T-cell (primary cell): ENCODE data around the gene TARBP2. TPM values are rescaled to one million over a fixed set of nuclear protein-coding genes. Genes with fewer than 3 reads are reported as not detected.
"Not testable (repeated sequence)": the region's sequence is repeated elsewhere in the genome, so short reads cannot be mapped to it uniquely, and the experiment has no call there.

Source experiments
- ATAC-seq, 4 experiments: fragments of 200-7000 bp in 3 of 4; fragments of 150-1000 bp in 1 of 4; cut with Tn5 transposase; replicated peaks in 1 of 4; 1 replicate in 3 of 4; 2 replicates in 1 of 4; pipeline ENCODE4 v1.10.0; 2021; ENCODE audit warnings: moderate library complexity in 3 of 4, mild to moderate bottlenecking in 2 of 4, moderate number of reproducible peaks in 1 of 4
- CTCF ChIA-PET, 2 donors: fragments of 300-600 bp; sonication (Branson Sonifier 250); formaldehyde crosslinking; loops; one replicate each; lab custom pipeline; 2022; ENCODE audit warnings: antibody characterized with exemption in 2 of 2; lab: Charles Lee
- POLR2A ChIA-PET, 2 donors: fragments of 300-600 bp; sonication (Branson Sonifier 250); formaldehyde crosslinking; loops; one replicate each; lab custom pipeline; 2022; ENCODE audit warnings: antibody characterized with exemption in 2 of 2; lab: Charles Lee
- DNase-seq, 35 experiments: peaks; one replicate each; pipeline versions ENCODE4 v3.0.0 to v3.0.0-alpha.2; 2013 to 2023
- H3K27ac ChIP-seq: one replicate; pipeline ENCODE4 v1.5.1; 2013; ENCODE audit warnings: low read length
- H3K27me3 ChIP-seq, 2 experiments: replicated peaks in 1 of 2; 1 replicate in 1 of 2; 2 replicates in 1 of 2; pipeline versions ENCODE4 v1.6.1 to v1.7.0; 2013; ENCODE audit warnings: low read length in 1 of 2, mixed read lengths in 1 of 2; ENCODE audit not compliant: control insufficient read depth in 2 of 2, insufficient read depth in 2 of 2; ENCODE audit errors: extremely low read depth in 1 of 2
- H3K36me3 ChIP-seq, 2 donors: 1 replicate in 1 of 2; 2 replicates in 1 of 2; pipeline versions ENCODE4 v1.6.1 to v1.7.0; 2013; ENCODE audit warnings: low read length in 1 of 2; ENCODE audit not compliant: control insufficient read depth in 2 of 2, insufficient read depth in 1 of 2; ENCODE audit errors: extremely low read depth in 1 of 2
- H3K4me1 ChIP-seq, 2 experiments: 1 replicate in 1 of 2; 2 replicates in 1 of 2; pipeline versions ENCODE4 v1.6.1 to v1.7.0; 2013; ENCODE audit warnings: low read length in 2 of 2, mixed read lengths in 1 of 2; ENCODE audit not compliant: insufficient read depth in 2 of 2, control insufficient read depth in 1 of 2; ENCODE audit errors: extremely low read depth in 1 of 2
- H3K4me3 ChIP-seq, 2 donors: 1 replicate in 1 of 2; 2 replicates in 1 of 2; pipeline versions ENCODE4 v1.5.1 to v1.7.0; 2013; ENCODE audit warnings: mild to moderate bottlenecking in 2 of 2, low read length in 1 of 2, moderate library complexity in 1 of 2; ENCODE audit not compliant: control insufficient read depth in 1 of 2; ENCODE audit errors: extremely low read depth in 1 of 2
- H3K9me3 ChIP-seq: 2 replicates; pipeline ENCODE4 v1.7.0; 2013
- H3K27ac Mint-ChIP-seq, 2 donors: one replicate each; pipeline ENCODE4 v1.8.0; 2020 to 2021; ENCODE audit warnings: mild to moderate bottlenecking in 2 of 2, mixed read lengths in 2 of 2
- H3K27me3 Mint-ChIP-seq, 2 donors: one replicate each; pipeline ENCODE4 v1.8.0; 2021 to 2022; ENCODE audit warnings: mixed read lengths in 2 of 2
- H3K36me3 Mint-ChIP-seq: one replicate; pipeline ENCODE4 v1.8.0; 2021; ENCODE audit warnings: mixed read lengths
- H3K4me1 Mint-ChIP-seq, 3 donors: one replicate each; pipeline ENCODE4 v1.8.0; 2020 to 2022; ENCODE audit warnings: mixed read lengths in 3 of 3, mild to moderate bottlenecking in 1 of 3
- H3K4me3 Mint-ChIP-seq, 3 donors: one replicate each; pipeline ENCODE4 v1.8.0; 2020 to 2022; ENCODE audit warnings: mild to moderate bottlenecking in 3 of 3, mixed read lengths in 3 of 3, moderate library complexity in 3 of 3
- H3K9me3 Mint-ChIP-seq, 3 donors: one replicate each; pipeline ENCODE4 v1.8.0; 2020 to 2022; ENCODE audit warnings: mixed read lengths in 3 of 3
- WGBS: methylation state at CpG from one replicate; pipeline ENCODE4 v1.1.5; 2013; ENCODE audit warnings: missing lambda C conversion rate; ENCODE audit not compliant: insufficient coverage; 5-methylcytosine and 5-hydroxymethylcytosine counted together
- total RNA-seq, 35 experiments: library from RNA in 6 of 35; stranded (reverse) in 6 of 35; fragments of 120-200 nt in 1 of 35; gene quantifications; one replicate each; pipeline versions ENCODE4 v1.2.1 to v1.2.4 and lab custom pipeline; 2013 to 2026

The TARBP2 gene
- total RNA-seq, 5 donors from 2014 or later (not counting 1 experiment from before 2014, with no cell fraction given), result 31.4 to 44.7 (median 39.1) TPM

DNA sequence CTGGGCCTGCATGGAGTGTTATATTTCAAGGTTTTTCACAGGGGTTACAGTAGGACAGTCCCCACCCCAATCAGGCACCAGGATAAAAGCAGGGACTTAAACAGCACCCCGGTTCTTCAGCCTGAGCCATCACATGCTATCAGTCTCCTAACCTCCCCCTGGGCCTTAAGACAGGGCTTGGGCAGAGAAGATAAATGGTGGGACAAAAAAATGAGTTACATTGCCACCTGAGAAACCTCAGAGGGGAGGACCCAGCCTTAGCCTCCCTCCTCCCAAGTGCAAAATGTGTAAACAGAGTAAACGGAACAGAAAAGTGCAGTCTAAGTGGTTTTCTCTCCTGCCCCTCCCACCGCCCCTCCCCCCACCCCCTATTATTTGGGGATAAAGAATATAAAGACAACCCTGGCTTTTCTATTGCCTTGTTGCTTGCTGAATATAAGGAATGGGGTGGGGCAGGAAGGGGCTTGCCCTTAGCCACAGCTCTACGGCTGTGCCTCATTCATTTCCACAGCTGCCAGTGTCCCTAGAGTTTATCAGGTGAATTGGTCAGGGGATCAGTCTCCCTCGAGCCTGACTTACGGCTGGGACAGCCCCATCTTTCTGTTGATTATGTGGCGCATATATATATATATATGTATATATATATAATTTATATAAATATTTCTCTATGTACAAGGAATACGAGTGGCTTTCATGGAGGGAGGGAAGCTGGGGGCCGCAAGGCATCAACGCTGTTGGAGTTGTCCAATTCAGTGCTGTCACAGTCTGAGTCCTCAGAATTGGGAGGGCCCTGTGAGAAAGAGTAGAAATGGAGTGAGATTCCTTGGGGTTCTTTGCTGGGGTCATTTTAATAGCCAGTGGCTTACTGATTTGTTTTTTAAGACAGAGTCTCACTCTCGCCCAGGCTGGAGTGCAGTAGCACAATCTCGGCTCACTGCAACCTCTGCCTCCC lies 20.3 kb upstream of the TARBP2 start:
- H3K4me3 Mint-ChIP-seq, result no peak overlapping the region

DNA sequence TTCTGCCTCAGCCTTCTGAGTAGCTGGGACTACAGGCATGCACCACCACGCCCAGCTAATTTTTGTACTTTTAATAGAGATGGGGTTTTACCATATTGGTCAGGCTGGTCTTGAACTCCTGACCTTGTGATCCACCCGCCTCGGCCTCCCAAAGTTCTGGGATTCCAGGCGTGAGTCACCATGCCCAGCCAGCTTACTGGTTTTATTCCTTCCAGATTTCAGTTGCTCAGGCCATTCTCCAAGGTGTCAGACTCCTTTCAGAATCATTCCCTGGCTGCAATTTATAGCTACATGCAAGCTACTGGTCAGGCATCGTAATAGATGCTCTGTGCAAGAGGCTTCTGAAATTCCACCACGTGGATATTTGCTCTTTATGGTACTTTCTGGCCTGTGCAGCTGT lies 19.6 kb upstream of the TARBP2 start:
- Mint-ChIP-seq H3K4me1 (peaks cover 8 to 17% (median 14%) of the 10 kb centered on the region in 3 donors), H3K36me3 (peaks cover 28% of the 10 kb centered on the region)
- H3K27me3 ChIP-seq, ATAC-seq, H3K27ac ChIP-seq, H3K9me3 ChIP-seq, H3K27ac Mint-ChIP-seq, DNase-seq, H3K27me3 Mint-ChIP-seq, H3K9me3 Mint-ChIP-seq, H3K4me3 Mint-ChIP-seq, H3K4me3 ChIP-seq: not testable (repeated sequence)
- POLR2A ChIA-PET, result interaction anchor here (0.6 to 1.5 kb wide), 5 partner anchors 10 to 281 kb away, joined by 3 to 8 read pairs (median 4); no protein-coding TSS in a partner anchor
- peaks cover 0 to 11% of the 10 kb centered on the region in 2 experiments for H3K4me1 ChIP-seq
- 95% methylated on average over 6 of the region's 6 CpGs for WGBS
- peaks cover 20 to 90% of the 10 kb centered on the region in 2 donors for H3K36me3 ChIP-seq
- CTCF ChIA-PET, result interaction anchor here (0.7 to 1.6 kb wide), 4 partner anchors 16 to 33 kb away, joined by 3 to 7 read pairs (median 4); no protein-coding TSS in a partner anchor

More for the DNA sequence above, 20.3 kb upstream of the TARBP2 start:
- Mint-ChIP-seq H3K36me3 (peaks cover 29% of the 10 kb centered on the region), H3K27me3 (no peaks in the 10 kb centered on the region), H3K27ac (peak overlapping the region in 1 of 2 donors; percentile 31), H3K4me1 (peaks cover 13 to 23% (median 15%) of the 10 kb centered on the region in 3 donors), H3K9me3 (no peaks in the 10 kb centered on the region)
- Histone ChIP-seq H3K27me3 (no peaks in the 10 kb centered on the region), H3K4me3 (no peak overlapping the region), H3K27ac (no peak overlapping the region), H3K4me1 (peaks cover 0 to 4% of the 10 kb centered on the region in 2 experiments), H3K9me3 (no peaks in the 10 kb centered on the region), H3K36me3 (peaks cover 20 to 90% of the 10 kb centered on the region in 2 donors)
- ATAC-seq, result no peak
- no peak for DNase-seq
- ChIA-PET CTCF (interaction anchor here in 1 of 2 donors (1.1 kb wide), 2 partner anchors 17 to 19 kb away, joined by 3 to 7 read pairs; no protein-coding TSS in a partner anchor), POLR2A (interaction anchor here (0.6 to 1.5 kb wide), 4 partner anchors 13 to 280 kb away, joined by 3 to 5 read pairs (median 4); no protein-coding TSS in a partner anchor)
- WGBS, result 89% methylated on average over 3 of the region's 12 CpGs

DNA sequence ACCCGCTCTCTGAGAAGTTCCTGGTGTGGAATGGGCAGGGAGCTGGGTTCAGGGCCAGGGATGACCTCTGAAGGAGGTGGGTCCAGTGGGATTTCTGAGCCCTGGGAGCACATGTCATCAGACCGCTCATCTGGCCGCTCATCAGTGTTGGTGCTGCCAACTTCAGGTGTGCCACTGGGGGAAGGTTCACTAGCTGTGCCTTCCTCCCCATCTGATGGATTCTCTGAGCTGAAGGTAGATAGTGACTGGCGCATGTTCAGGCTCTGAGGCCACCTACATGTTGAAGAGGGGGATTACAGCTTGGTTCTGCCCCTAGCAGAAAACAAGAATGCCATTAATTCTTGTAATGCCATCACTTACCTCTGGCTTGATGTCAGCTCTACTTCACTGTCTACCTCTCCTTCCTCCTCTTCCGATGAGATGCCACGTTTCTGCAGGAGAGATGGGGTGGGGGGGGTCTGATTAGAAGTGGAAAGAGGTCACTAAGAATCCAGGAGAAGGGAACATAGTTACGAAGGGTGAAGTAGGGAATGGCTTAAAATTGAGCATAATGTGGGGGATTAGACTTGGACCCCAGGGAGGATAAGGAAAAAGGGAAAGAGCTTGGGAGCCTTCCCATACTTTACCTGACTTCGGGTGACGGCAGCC lies 19.0 kb upstream of the TARBP2 start:
- DNase-seq, result peak in 2 of 35 experiments; percentile 37 to 40
- peaks cover 0 to 17% of the 10 kb centered on the region in 2 experiments for H3K4me1 ChIP-seq

DNA sequence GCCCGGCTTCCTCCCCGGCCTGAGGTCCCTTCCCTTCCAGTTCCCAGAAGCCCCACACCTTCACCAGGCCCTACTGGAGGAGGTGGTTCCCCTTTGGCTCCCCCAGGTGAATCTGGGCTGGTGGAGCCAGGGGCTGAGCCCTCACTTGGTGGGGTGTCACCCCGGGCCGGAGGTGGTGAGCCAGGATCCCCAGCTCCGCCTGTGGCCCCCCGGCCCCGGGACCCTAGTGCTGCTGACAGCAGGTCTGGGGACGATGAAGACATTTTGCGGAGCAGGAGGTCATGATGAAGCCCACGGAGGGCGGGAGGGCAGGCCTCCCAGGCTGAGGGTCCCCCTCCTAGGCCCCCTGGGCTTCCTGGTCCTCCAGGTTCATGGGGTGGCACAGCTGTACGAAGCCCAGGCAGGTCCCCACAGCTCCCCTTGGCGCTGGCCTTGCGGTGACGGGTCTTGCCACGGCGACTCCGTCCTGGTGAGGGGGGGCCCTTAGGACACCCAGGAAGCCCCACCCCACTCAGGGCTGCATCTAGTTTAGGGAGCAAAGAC lies 18.4 kb upstream of the TARBP2 start:
- Mint-ChIP-seq H3K36me3 (peaks cover 21% of the 10 kb centered on the region), H3K4me3 (no peak overlapping the region), H3K9me3 (no peaks in the 10 kb centered on the region), H3K27me3 (no peaks in the 10 kb centered on the region), H3K27ac (no peak overlapping the region), H3K4me1 (peaks cover 3 to 13% (median 10%) of the 10 kb centered on the region in 3 donors)
- ATAC-seq (no peak), DNase-seq (no peak)
- CTCF ChIA-PET, result interaction anchor here in 1 of 2 donors (1.6 kb wide), 1 partner anchor 26 kb away, joined by 5 read pairs; no protein-coding TSS in a partner anchor
- Histone ChIP-seq H3K9me3 (no peaks in the 10 kb centered on the region), H3K27me3 (no peaks in the 10 kb centered on the region), H3K36me3 (peaks cover 20 to 90% of the 10 kb centered on the region in 2 donors), H3K27ac (no peak overlapping the region), H3K4me3 (no peak overlapping the region), H3K4me1 (peaks cover 0 to 19% of the 10 kb centered on the region in 2 experiments)
- POLR2A ChIA-PET, result interaction anchor here in 1 of 2 donors (1.5 kb wide), 1 partner anchor 11 kb away, joined by 5 read pairs; no protein-coding TSS in a partner anchor
- WGBS, result 89% methylated on average over 12 of the region's 18 CpGs

More for the DNA sequence above, 19.0 kb upstream of the TARBP2 start:
- no peak overlapping the region for H3K27ac ChIP-seq
- ChIA-PET CTCF (interaction anchor here (0.7 to 1.6 kb wide), 3 partner anchors 20 to 32 kb away, joined by 4 to 7 read pairs (median 5); no protein-coding TSS in a partner anchor), POLR2A (interaction anchor here (0.6 to 1.5 kb wide), 4 partner anchors 9 to 68 kb away, joined by 3 to 8 read pairs (median 4); no protein-coding TSS in a partner anchor)
- Mint-ChIP-seq H3K9me3 (no peaks in the 10 kb centered on the region), H3K27me3 (no peaks in the 10 kb centered on the region), H3K36me3 (peaks cover 22% of the 10 kb centered on the region), H3K4me1 (peaks cover 3 to 13% (median 10%) of the 10 kb centered on the region in 3 donors), H3K4me3 (no peak overlapping the region), H3K27ac (peak overlapping the region; percentile 17 to 25)
- peak in 2 of 4 experiments; percentile 45 to 53 for ATAC-seq
- WGBS, result no CpG with 5 or more reads among the region's 9 CpGs
- peaks cover 20 to 90% of the 10 kb centered on the region in 2 donors for H3K36me3 ChIP-seq
- H3K27me3 ChIP-seq, result no peaks in the 10 kb centered on the region
- no peaks in the 10 kb centered on the region for H3K9me3 ChIP-seq
- no peak overlapping the region for H3K4me3 ChIP-seq

DNA sequence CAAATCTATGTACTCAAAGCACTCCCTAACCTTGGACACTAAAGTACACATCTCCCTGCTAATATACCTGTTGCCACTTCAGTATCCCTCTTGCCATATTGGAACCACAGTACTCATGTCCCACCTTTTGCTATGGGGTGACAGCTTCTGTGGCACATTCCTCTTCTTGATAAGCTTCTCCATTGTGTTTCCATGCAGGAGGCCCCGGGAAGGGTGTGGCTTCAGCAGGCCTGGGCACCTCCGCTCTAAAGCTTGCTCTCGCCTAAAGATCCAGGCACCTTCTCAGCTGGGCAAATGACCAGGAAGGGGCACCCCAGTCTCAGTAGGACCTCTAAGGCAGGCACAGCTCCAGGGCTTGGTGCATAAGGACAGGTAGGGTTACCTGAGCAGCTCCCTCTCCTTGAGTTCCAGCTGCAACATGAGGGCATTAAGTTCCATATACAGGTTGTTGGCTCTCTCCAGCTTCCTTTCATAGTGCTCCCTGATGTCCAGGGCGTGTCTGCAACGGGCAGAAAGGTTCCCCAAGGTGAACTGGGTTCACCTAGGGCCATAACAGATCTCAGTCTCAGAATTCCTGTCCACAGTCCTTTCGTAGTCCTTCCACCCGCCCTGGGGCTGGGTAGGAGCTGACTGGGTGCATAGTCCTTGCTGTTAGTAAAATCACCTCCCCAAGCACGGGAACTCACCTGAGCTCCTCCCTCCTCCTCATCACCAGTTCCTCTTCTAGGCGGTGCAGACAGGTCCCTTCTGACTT lies 17.7 kb upstream of the TARBP2 start:
- ChIA-PET POLR2A (interaction anchor here in 1 of 2 donors (0.5 kb wide), 1 partner anchor 76 kb away, joined by 4 read pairs; no protein-coding TSS in a partner anchor), CTCF (interaction anchor here in 1 of 2 donors (0.7 kb wide), 1 partner anchor 9 kb away, joined by 3 read pairs; no protein-coding TSS in a partner anchor)
- Histone ChIP-seq H3K9me3 (no peaks in the 10 kb centered on the region), H3K27me3 (no peaks in the 10 kb centered on the region), H3K27ac (no peak overlapping the region), H3K4me1 (peaks cover 0 to 19% of the 10 kb centered on the region in 2 experiments), H3K4me3 (no peak overlapping the region), H3K36me3 (peaks cover 20 to 87% of the 10 kb centered on the region in 2 donors)
- no peaks in the 10 kb centered on the region for H3K9me3 Mint-ChIP-seq
- H3K4me3 Mint-ChIP-seq, result no peak overlapping the region
- WGBS, result 100% methylated on average over 5 of the region's 9 CpGs
- H3K4me1 Mint-ChIP-seq, result peaks cover 3 to 13% (median 11%) of the 10 kb centered on the region in 3 donors
- H3K27me3 Mint-ChIP-seq, result no peaks in the 10 kb centered on the region
- DNase-seq (no peak), ATAC-seq (no peak)
- peak overlapping the region; percentile 40 to 55 for H3K27ac Mint-ChIP-seq
- peaks cover 21% of the 10 kb centered on the region for H3K36me3 Mint-ChIP-seq
